22Rv1 (cell line): Measurements from ENCODE around the gene RAPGEF3.

Experiments used
- H3K27ac ChIP-seq: fragments of 450-650 bp; 2 replicates; pipeline ENCODE4 v1.5.1; 2017
- ZFX ChIP-seq: fragments of 450-650 bp; IDR thresholded peaks from 2 replicates; pipeline ENCODE4 v1.6.1; 2017; ENCODE audit warnings: antibody characterized with exemption, borderline replicate concordance
- TF ChIP-seq, protein P1 (sequence below): fragments of 450-650 bp; IDR thresholded peaks from 2 replicates; pipeline ENCODE4 v1.5.1; 2017; ENCODE audit warnings: mild to moderate bottlenecking

RAPGEF3 gene

DNA sequence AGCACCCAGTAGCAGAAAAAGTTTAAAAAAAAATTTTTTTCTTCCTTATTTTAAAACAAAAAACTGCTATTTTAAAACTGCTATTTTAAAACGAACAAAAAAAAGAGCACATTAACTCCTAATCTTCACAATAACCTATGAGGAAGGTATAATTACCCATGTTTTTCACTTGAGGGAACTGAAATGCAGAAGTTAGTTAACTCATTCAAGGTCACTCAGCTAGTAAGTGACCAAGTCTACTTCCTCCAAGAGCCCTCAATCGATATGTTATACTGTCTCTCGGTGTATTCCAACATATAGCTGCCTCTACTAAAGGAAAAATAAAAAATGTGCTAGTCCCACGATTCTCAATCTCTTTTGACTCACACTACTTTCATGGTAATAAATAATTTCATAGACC lies 60.6 kb downstream of the RAPGEF3 start:
- H3K27ac ChIP-seq, result no peak overlapping the region
- TF ChIP-seq, protein P1, sequence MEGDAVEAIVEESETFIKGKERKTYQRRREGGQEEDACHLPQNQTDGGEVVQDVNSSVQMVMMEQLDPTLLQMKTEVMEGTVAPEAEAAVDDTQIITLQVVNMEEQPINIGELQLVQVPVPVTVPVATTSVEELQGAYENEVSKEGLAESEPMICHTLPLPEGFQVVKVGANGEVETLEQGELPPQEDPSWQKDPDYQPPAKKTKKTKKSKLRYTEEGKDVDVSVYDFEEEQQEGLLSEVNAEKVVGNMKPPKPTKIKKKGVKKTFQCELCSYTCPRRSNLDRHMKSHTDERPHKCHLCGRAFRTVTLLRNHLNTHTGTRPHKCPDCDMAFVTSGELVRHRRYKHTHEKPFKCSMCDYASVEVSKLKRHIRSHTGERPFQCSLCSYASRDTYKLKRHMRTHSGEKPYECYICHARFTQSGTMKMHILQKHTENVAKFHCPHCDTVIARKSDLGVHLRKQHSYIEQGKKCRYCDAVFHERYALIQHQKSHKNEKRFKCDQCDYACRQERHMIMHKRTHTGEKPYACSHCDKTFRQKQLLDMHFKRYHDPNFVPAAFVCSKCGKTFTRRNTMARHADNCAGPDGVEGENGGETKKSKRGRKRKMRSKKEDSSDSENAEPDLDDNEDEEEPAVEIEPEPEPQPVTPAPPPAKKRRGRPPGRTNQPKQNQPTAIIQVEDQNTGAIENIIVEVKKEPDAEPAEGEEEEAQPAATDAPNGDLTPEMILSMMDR, result no peak
- no peak for TF ChIP-seq ZFX

DNA sequence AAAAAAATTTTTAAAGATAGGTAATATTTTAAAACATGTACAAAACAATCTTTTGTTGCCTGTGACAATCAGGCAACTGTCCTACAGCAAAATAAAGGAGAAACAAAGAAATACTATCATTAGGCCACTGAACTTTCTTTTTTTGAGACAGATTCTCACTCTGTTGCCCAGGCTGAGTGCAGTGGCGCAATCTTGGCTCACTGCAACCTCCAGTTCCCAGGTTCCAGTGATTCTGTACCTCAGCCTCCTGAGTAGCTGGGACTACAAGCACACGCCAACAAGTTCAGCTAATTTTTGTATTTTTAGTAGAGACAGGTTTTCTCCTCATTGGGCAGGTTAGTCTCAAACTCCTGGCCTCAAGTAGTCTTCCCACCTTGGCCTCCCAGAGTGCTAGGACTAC lies 69.5 kb downstream of the RAPGEF3 start:
- TF ChIP-seq ZFX, result no peak
- TF ChIP-seq, protein P1, result no peak
- H3K27ac ChIP-seq, result no peak overlapping the region

DNA sequence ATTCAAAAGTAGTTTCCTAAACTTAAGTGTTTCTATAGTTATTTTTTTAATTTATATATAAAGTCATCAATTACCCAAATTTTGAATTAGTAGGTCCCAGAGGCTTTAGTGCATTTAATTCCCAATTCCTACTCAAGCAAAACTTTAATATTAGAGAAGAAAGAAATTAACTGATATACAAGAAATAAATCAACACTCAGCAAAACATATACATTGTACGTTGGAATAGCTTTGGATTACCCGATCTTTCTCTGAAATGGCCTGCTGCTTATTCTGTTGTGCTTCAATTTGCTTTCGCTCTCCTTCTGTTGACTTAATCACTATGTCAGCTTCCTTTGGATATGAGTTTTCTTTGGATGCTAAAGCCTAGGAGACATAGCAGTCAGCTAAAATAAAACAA lies 71.0 kb downstream of the RAPGEF3 start:
- TF ChIP-seq, protein P1, result no peak
- no peak for TF ChIP-seq ZFX
- no peak overlapping the region for H3K27ac ChIP-seq

DNA sequence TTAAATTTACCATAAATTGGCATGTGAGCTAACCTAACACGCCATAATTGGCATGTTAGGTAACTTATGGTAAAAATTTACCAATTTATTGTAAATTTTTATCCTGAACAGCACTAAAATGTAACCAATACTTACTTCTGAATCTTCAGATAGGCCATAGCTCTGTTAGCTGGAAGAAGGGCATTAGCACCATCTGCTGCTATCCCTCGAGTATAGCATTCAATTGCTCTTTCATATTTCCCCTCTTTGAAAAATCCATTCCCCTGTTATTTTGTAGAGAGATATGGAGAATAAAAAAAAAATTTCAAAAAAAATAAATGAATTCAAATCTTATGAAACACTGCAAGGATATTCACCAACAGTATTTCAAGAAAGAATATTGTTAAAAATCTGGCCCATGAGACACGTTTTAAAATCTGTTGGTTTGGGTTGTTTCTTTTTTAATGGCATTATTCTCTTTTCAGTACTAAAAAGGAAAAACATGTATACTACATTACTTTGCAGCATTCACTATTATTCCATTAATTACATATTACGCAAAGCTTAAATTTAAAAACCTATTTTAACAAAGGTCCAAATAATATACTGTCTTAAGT lies 71.9 kb downstream of the RAPGEF3 start:
- TF ChIP-seq, protein P1, result peak; percentile 78
- TF ChIP-seq ZFX, result no peak
- H3K27ac ChIP-seq, result no peak overlapping the region
